WTC11 (cell line): ENCODE data around the gene CDK7. TPM values are rescaled to one million over a fixed set of nuclear protein-coding genes. Genes with fewer than 3 reads are reported as not detected.

Experiments
- ATAC-seq: fragments of 200-7000 bp; cut with Tn5 transposase; 2 replicates; pipeline ENCODE4 v1.10.0; 2021; ENCODE audit warnings: mild to moderate bottlenecking, moderate library complexity
- CTCF ChIA-PET: fragments of 300-600 bp; sonication (Branson Sonifier 250); formaldehyde crosslinking; loops from one replicate; lab custom pipeline; 2021; ENCODE audit warnings: antibody characterized with exemption; lab: Charles Lee
- POLR2A ChIA-PET: fragments of 350-600 bp; sonication (Branson Sonifier 250); formaldehyde crosslinking; loops from one replicate; lab custom pipeline; 2021; ENCODE audit warnings: antibody characterized with exemption; lab: Charles Lee
- DNase-seq: peaks from one replicate; pipeline ENCODE4 v3.0.0; 2021; ENCODE audit warnings: low spot score
- H3K27ac Mint-ChIP-seq: 2 replicates; pipeline ENCODE4 v1.8.0; 2021; ENCODE audit warnings: mixed read lengths
- H3K27me3 Mint-ChIP-seq: 2 replicates; pipeline ENCODE4 v1.8.0; 2021; ENCODE audit warnings: low read depth, mild to moderate bottlenecking, moderate library complexity, mixed read lengths
- H3K36me3 Mint-ChIP-seq: 2 replicates; pipeline ENCODE4 v1.8.0; 2021; ENCODE audit warnings: mixed read lengths
- H3K4me1 Mint-ChIP-seq: 2 replicates; pipeline ENCODE4 v1.8.0; 2022; ENCODE audit warnings: mixed read lengths
- H3K4me3 Mint-ChIP-seq: 2 replicates; pipeline ENCODE4 v1.8.0; 2021; ENCODE audit warnings: mild to moderate bottlenecking, moderate library complexity, mixed read lengths
- H3K9me3 Mint-ChIP-seq: 2 replicates; pipeline ENCODE4 v1.8.0; 2021; ENCODE audit warnings: mixed read lengths
- AFF4 ChIP-seq: sonication (generic); formaldehyde crosslinking; IDR thresholded peaks from 2 replicates; pipeline ENCODE4 v1.8.1; 2023; ENCODE audit warnings: mild to moderate bottlenecking, missing genetic modification reagents, borderline replicate concordance
- AR ChIP-seq: fragments of 250-450 bp; sonication (Bioruptor Pico); IDR thresholded peaks from 2 replicates; pipeline ENCODE4 v1.9.0; 2021; ENCODE audit warnings: mild to moderate bottlenecking
- ATF1 ChIP-seq: sonication (generic); formaldehyde crosslinking; IDR thresholded peaks from 2 replicates; pipeline ENCODE4 v1.8.1; 2023; ENCODE audit warnings: mild to moderate bottlenecking, moderate library complexity, missing genetic modification reagents
- E2F1 ChIP-seq: sonication (generic); formaldehyde crosslinking; IDR thresholded peaks from 2 replicates; pipeline ENCODE4 v1.8.0; 2022; ENCODE audit warnings: mild to moderate bottlenecking, missing genetic modification reagents
- E2F4 ChIP-seq: sonication (generic); formaldehyde crosslinking; IDR thresholded peaks from 2 replicates; pipeline ENCODE4 v1.8.1; 2022; ENCODE audit warnings: low read depth, mild to moderate bottlenecking, moderate library complexity, missing genetic modification reagents, borderline replicate concordance
- ELF4 ChIP-seq: sonication (generic); formaldehyde crosslinking; IDR thresholded peaks from 2 replicates; pipeline ENCODE4 v1.8.1; 2022; ENCODE audit warnings: low read depth, mild to moderate bottlenecking, moderate library complexity, missing genetic modification reagents
- ERG ChIP-seq: fragments of 250-450 bp; sonication (Bioruptor Pico); IDR thresholded peaks from 2 replicates; pipeline ENCODE4 v1.8.0; 2021; ENCODE audit warnings: mild to moderate bottlenecking
- ESRRA ChIP-seq: sonication (generic); formaldehyde crosslinking; IDR thresholded peaks from 2 replicates; pipeline ENCODE4 v1.8.1; 2022; ENCODE audit warnings: mild to moderate bottlenecking, missing genetic modification reagents, borderline replicate concordance
- FOXJ3 ChIP-seq: sonication (generic); formaldehyde crosslinking; IDR thresholded peaks from 2 replicates; pipeline ENCODE4 v1.9.0; 2021; ENCODE audit warnings: missing genetic modification reagents, mild to moderate bottlenecking, borderline replicate concordance
- FOXK1 ChIP-seq: sonication (generic); formaldehyde crosslinking; IDR thresholded peaks from 2 replicates; pipeline ENCODE4 v1.8.0; 2022; ENCODE audit warnings: mild to moderate bottlenecking, moderate library complexity, missing genetic modification reagents
- HMGXB4 ChIP-seq: sonication (generic); formaldehyde crosslinking; IDR thresholded peaks from 2 replicates; pipeline ENCODE4 v1.8.1; 2023; ENCODE audit warnings: mild to moderate bottlenecking, moderate library complexity, missing genetic modification reagents
- MXD4 ChIP-seq: fragments of 250-450 bp; sonication (Bioruptor Pico); IDR thresholded peaks from 2 replicates; pipeline ENCODE4 v1.8.0; 2021; ENCODE audit warnings: mild to moderate bottlenecking, moderate library complexity, borderline replicate concordance
- NFYB ChIP-seq: sonication (generic); formaldehyde crosslinking; conservative IDR thresholded peaks from 2 replicates; pipeline ENCODE4 v1.8.0; 2022; ENCODE audit warnings: low read depth, missing genetic modification reagents
- PREB ChIP-seq: sonication (generic); formaldehyde crosslinking; IDR thresholded peaks from 2 replicates; pipeline ENCODE4 v1.8.1; 2022; ENCODE audit warnings: mild to moderate bottlenecking, missing genetic modification reagents, moderate library complexity, borderline replicate concordance
- TEAD4 ChIP-seq: sonication (generic); formaldehyde crosslinking; IDR thresholded peaks from 2 replicates; pipeline ENCODE4 v1.8.0; 2022; ENCODE audit warnings: mild to moderate bottlenecking, missing genetic modification reagents
- TP53 ChIP-seq: sonication (generic); formaldehyde crosslinking; IDR thresholded peaks from 2 replicates; pipeline ENCODE4 v1.8.1; 2023; ENCODE audit warnings: mild to moderate bottlenecking, missing genetic modification reagents
- ZNF416 ChIP-seq: fragments of 250-450 bp; sonication (Bioruptor Pico); IDR thresholded peaks from 2 replicates; pipeline ENCODE4 v1.9.0; 2021; ENCODE audit warnings: mild to moderate bottlenecking, inconsistent platforms
- ZNF512 ChIP-seq: sonication (generic); formaldehyde crosslinking; IDR thresholded peaks from 2 replicates; pipeline ENCODE4 v1.8.1; 2022; ENCODE audit warnings: missing genetic modification reagents, borderline replicate concordance
- ZNF671 ChIP-seq: fragments of 250-450 bp; sonication (Bioruptor Pico); IDR thresholded peaks from 2 replicates; pipeline ENCODE4 v1.8.0; 2021; ENCODE audit warnings: mild to moderate bottlenecking
- total RNA-seq: library from RNA; stranded (reverse); gene quantifications from 3 replicates; pipeline ENCODE4 v1.2.3, GENCODE V29; 2021

CDK7 gene
- total RNA-seq, 1 experiment from 2014 or later: 62.7 TPM

GRCh38 chr5:69317391-69317790 is 82.7 kb downstream of the CDK7 start:
- POLR2A ChIA-PET: no interaction called here
- ATAC-seq: no peak
- CTCF ChIA-PET: no interaction called here
- no peak overlapping the region for H3K27ac Mint-ChIP-seq
- H3K27me3 Mint-ChIP-seq: no peaks in the 10 kb centered on the region
- DNase-seq: no peak
- peaks cover 5% of the 10 kb centered on the region for H3K9me3 Mint-ChIP-seq
- no peaks in the 10 kb centered on the region for H3K4me1 Mint-ChIP-seq
- no peak overlapping the region for H3K4me3 Mint-ChIP-seq
- no peak for TF ChIP-seq ESRRA (CRISPR knock-in tag)
- TF ChIP-seq ZNF671 (CRISPR knock-in tag): no peak
- no peak for TF ChIP-seq AR (CRISPR knock-in tag)
- no peak for TF ChIP-seq TEAD4 (CRISPR knock-in tag)
- no peak for TF ChIP-seq E2F4 (CRISPR knock-in tag)
- TF ChIP-seq AFF4 (CRISPR knock-in tag): no peak
- TF ChIP-seq ELF4 (CRISPR knock-in tag): no peak
- TF ChIP-seq TP53 (CRISPR knock-in tag): no peak
- TF ChIP-seq NFYB (CRISPR knock-in tag): no peak
- TF ChIP-seq FOXK1 (CRISPR knock-in tag): no peak
- no peak for TF ChIP-seq ZNF512 (CRISPR knock-in tag)
- TF ChIP-seq FOXJ3 (CRISPR knock-in tag): no peak
- TF ChIP-seq ZNF416 (CRISPR knock-in tag): no peak
- no peak for TF ChIP-seq MXD4 (CRISPR knock-in tag)
- TF ChIP-seq E2F1 (CRISPR knock-in tag): no peak
- TF ChIP-seq HMGXB4 (CRISPR knock-in tag): no peak
- no peak for TF ChIP-seq ERG (CRISPR knock-in tag)
- TF ChIP-seq PREB (CRISPR knock-in tag): no peak
- TF ChIP-seq ATF1: no peak
- peaks cover 5% of the 10 kb centered on the region for H3K36me3 Mint-ChIP-seq
